NK-92 (cell line): Measurements from ENCODE around the gene ZNF764.

ENCODE experiments used
- DNase-seq: peaks from one replicate; lab custom pipeline; 2025; ENCODE audit not compliant: unreplicated experiment; lab: John Stamatoyannopoulos, UW

The ZNF764 gene

DNA sequence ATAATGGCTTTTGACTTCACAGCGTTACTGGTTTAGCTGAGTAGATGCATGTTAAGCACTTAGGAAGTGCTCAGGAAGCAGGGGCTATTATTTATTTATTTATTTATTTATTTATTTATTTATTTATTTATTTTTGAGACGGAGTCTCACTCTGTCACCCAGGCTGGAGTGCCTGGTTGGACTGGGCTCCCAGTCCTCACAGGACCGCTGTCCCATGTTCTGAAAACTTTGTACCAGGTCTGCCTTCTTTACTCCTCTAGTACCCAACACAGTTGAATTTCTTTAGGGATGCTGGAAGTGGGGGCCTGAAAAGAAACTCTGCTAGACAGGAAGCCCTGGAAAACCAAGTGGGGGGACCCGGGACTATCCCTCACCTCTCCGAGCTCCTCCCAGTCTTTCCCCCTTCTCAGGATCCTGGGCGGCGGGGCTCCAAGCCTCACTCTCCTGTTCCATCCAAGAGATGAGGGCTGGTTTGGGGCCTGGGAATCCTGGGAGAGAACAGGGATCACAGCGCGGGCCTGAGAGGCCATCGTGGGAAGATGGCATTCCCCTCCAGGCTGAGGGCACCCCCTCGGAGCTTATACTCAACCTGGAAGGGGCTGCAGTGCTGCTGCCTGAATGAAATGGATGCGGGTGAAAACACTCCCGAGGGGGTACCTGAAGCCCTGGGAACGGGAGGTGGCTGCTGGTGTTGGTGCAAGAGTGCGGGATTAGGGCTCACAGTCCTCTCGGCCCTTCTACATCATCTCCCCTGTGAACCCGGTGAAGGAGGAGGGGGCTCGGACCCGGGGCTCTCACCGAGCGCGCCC lies 12.7 kb upstream of the ZNF764 start:
- no peak for DNase-seq

DNA sequence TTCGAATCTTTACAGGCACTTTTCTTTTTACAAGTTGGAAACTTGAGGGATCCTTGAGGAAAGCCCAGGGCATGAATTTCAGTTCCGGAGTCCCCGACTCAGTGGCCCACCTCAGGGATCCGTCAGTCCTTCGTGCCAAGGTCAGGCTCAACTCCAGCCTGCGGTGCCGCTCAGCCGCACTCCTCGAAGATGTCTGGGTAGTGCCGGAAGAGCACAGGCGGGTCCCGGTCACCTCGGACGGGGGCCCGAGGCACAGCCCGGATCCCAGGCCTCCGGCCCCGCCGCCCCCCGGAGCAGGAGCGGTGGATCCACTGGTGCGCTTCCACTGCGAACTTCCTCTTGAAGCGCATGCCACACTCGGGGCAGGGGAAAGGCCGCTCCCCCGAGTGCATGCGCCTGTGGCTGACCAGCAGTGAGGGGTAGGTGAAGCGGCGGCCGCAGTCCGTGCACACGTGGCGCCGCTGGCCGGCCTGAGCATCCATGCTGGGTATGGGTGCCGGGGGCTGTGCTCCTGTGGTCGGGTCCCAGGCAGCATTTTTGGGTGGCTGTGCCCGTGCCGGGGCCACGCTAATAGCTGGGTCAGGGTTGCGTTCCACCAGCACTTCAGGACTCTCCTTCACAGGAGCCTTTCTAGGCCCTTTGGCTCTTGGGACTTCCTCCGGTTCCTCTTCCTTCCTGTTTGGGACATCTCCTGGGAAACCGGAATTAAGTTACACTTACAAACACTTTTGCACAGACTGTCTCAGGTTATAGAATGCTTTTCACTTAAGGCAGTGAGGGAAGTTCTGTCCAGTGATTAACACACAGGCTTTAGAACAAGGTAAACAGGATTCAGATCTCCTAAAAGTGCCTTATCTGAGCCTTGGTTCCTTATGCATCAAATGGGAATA lies 11.8 kb upstream of the ZNF764 start:
- DNase-seq = no peak

DNA sequence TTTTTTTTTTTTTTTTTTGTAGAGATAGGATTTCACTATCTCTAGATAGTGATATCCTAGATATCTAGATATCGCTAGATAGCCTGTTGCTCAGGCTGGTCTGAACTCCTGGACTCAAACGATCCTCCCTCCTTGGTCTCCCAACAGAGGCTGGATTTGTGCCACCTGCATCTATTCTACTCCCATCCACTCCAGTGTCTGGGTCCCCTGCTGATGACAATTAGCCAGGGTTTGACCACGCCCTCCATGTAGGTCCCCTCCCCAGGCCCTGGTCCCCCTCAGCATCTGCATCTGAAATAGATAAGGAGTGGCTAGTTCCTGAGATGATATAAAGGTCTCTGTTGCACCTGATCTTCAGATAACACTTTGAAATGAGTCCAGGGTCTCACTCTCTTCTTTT lies 11.1 kb upstream of the ZNF764 start:
- DNase-seq = no peak

DNA sequence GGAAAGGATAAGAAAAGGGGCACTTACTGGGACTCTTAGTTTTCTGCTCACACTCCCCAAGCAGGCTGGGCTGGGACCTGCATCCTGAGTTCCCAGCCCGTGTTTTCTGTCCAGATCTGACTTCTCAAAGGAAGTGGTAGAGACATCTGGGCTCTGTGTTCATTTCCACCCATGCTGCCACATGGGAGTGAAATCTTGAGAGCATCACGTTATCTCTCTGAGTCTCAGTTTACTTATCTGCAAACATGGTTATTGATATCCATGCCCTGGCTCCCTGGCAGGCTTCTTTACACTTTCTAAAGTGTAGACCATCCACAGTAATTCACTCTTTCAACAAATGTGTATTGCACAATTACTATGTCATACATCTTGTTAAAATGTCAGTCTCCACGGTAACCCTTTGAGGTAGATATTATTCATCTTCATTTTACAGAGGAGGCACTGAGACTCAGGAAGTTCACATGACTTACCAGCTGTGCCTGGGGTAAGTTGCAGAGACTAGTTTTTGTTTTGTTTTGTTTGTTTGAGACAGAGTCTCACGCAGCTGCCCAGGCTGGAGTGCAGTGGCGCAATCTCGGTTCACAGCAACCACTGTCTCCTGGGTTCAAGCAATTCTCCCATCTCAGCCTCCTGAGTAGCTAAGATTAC lies 9.9 kb upstream of the ZNF764 start:
- DNase-seq = no peak

DNA sequence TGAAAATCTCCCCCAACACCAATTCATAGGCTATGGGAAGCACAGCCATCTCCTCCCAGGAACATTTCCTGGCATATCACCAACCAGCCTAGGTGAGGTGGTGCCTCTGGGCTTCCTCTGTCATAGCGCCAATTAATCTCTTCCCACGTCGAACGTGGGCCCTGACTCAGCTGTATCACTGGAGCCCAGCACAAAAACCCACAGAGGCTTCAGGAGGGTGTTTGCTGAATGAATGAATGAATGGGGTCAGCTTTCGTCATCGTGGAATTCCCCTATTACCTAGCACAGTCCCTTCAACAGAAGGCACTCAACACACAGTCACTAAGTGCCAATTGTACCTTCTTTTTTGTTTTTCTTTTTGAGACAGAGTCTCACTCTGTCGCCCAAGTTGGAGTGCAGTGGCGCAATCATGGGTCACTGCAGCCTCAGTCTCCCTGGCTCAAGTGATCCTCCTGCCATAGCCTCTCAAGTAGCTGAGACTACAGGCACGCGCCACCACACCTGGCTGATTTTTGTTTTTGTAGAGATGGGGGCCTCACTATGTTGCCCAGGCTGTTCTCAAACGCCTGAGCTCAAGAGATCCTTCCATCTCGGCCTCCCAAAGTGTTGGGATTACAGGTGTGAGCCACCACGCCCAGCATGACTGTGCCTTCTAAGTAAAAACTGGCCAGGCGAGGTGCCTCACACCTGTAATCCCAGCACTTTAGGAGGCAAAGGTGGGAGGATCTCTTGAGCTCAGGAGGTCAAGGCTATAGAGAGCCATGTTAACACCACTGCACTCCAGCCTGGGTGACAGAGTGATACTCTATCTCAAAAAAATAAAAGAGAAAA lies 9.2 kb upstream of the ZNF764 start:
- DNase-seq = no peak

DNA sequence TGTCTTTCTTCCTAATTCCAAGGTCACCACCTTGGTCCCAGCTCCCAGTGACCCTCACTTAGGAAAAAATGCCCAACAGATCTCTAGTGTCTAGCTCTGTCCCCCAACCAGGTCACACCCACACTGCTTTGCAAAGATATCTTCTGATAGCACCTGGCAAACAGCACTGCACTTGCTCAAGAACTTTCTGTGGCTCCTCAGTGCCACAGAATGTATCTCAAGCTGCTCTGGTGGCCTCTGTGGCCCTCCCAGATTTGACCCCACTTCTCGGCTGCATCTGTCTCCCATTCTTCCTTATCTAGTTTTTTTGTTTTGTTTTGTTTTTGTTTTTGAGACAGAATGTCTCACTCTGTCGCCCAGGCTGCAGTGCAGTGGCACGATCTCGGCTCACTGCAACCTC lies 8.4 kb upstream of the ZNF764 start:
- DNase-seq = no peak

DNA sequence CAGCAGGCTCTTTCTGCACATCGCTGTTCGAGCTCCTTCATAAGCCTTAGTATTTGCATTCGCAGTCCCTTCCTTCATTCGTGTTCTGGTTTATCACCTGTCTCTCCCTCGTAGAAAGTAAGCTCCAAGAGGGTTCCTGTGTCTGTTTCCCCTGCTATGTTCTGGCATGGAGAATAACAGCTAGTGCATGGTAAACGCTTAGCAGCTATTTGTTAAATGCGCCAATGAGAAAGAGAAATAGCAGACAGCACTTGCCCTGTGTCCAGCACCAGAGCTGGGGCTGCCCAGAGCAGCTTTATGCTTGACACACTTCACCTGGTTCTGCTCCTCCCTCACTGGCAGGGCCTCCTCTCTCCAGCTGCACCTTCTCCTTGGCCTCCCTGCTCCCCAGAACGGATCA lies 7.8 kb upstream of the ZNF764 start:
- DNase-seq = no peak

DNA sequence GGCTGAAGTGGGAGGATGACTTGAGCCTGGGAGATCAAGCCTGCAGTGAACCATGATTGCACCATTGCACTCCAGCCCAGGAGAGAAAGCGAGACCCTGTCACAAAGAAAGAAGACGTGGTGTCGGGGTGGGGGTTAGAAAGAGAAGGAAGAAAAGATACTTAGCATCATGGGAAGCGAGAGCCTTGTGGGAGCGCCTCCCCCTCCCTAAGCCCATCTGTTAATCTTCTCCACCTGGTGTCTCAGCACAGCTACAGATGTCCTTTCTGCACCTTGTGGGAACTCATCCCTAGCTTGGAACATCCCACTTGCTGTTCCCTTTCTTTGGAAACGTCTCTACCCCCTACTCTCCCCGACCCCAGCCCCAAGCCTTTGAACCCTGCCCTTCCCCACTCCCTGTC lies 7.4 kb upstream of the ZNF764 start:
- DNase-seq = no peak

DNA sequence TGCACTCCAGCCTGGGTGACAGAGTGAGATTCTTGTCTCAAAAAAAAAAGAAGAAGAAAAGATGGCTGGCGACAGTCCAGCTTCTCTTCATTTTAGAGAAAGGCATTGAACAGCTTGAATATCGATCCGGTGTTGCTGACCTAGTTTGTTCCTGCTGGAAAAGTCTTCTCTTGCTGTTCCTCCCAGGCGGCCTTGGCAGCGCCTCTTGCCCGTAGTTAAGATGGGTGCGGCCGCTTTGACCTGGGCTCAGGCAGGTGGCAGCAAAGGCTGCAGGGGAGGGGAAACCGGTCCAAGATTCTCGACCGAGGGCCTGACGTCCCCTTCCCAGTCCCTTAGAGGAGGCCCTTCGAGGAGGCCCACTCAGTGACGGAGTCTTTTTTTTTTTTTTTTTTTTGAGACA lies 3.8 kb upstream of the ZNF764 start:
- DNase-seq = no peak

DNA sequence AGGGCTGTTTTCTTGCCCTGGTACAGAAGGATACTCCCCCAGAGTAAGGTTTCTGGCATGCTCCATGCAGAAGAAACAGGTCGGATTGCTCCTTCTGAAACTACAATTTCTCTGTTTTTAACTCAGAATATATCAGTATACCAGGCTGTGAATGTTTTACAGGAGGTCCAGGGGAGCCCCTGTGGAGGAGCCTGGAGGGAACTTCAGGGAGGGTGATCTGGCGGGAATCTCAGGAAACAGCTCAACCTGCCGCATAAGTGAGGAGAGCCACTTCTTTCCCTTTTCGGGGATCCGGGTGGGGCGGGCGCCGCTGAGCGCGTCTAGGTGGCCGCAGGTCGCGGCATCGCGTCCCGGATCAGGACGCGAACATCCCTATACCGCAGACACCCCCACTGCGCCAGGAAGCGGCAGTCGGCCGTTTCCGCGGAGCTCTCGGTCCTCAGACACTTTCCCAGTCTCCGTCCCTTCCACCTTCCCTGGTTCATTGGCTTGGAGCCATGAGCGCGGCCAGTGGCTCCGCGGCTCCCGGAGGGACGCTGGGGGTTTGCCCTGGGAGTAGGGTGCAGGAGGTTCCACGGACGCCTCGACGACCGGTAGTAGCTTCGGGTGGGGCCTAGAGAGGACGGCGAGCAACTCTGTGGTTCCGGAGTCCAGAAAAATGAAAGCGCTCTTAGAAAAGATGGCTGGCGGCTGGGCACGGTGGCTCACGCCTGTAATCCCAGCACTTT lies 3.1 kb upstream of the ZNF764 start:
- no peak for DNase-seq

DNA sequence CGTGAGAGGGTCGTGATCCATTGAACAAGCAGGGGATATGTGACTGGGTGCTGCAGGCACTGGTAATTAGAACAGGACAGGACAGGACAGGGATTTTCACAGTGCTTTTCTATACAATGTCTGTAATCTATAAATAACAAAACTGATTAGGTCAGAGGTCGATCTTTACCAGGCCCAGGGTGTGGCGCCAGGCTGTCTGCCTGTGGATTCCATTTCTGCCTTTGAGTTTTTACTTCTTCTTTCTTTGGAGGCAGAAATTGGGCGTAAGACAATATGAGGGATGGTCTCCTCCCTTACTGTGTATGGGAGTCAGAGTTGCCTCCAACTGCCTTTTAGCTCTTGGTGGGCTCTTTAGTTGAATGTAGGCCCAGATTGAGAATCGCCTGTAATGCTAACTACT lies 1.5 kb upstream of the ZNF764 start:
- DNase-seq = no peak

DNA sequence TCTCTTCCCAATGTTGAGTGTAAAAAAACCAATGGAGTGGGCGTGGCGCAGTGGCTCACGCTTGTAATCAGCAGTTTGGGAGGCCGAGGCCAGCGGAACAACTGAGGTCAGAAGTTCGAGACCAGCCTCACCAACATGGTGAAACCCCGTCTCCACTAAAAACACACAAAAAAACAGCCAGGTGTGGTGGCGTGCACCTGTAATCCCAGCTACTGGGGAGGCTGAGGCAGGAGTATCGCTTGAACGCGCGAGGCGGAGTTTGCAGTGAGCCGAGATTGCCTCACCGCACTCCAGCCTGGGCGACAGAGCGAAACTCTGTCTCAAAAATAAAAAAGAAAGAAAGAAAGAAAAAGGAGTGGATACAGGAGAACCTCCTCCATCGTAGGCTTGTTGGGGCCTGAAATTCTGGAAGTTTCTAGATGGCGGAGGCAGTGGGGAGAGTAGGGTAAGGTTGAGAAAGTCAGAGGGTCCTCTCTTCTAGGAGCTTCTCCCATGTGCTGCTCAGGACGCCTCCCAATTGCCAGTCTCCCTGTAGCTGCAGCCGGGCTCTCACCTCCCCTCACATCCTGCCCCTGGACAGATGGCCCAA lies 709 bp upstream of the ZNF764 start:
- no peak for DNase-seq

DNA sequence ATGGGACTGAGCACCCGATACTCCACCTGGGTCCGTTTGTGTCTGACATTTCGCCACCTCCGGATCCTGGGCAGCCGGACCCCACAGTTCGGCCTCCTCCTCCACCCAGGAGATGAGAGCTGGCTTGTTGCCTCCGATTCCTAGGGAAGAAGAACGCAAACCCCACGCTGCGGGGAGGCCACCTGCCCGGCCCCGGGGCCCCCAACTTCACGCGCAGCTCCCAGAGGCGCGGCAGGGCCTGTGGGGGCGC lies 542 bp downstream of the ZNF764 start:
- DNase-seq = no peak

DNA sequence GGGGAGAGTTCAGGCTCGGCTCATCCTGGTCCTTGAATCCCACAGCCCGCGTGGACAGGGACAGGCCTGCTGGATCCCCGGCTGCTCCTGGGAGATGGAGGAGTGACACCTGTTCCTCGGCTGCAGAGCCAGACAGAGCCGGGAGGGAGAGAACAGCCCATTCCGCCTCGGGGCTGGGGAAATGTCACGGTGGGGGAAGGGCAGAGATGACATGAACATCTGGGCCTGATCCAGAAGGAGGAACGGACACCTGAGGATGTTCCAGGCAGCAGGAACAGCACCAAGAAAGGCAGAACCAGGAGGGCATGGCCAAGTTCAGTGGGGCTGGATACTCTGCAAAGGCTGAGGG lies 2.1 kb downstream of the ZNF764 start:
- DNase-seq = no peak

DNA sequence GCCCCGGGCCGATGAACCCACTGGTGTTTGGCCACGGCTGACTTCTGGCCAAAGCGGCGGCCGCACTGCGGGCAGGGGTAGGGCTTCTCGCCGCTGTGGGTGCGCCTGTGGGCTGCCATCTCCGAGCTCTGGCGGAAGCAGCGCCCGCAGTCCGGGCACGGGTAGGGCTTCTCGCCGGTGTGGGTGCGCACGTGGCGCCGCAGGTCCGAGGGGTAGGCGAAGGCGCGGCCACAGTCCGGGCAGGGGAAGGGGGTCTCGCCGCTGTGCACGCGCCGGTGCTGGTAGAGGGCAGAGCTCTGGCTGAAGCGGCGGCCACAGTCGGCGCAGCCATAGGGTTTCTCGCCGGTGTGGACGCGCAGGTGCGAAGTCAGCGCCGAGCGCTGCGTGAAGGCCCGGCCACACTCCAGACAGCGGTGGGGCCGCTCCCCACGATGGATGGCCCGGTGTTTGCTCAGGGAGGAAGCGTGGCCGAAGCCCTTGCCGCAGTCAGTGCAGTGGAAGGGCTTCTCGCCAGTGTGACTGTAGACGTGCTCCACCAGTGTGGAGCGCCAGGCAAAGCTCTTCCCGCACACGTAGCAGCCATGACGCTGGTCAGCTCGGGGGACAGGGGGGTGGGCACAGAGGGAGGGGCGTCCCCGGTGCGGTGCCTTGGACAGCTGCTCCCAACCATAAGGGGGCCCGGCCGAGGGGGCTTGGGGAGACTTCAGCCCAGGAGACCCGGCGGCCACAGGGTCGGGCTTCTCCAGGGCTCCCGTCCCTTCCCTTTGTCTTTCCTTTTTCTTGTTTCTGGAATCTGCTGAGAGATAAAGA lies 2.7 kb downstream of the ZNF764 start:
- DNase-seq = no peak

DNA sequence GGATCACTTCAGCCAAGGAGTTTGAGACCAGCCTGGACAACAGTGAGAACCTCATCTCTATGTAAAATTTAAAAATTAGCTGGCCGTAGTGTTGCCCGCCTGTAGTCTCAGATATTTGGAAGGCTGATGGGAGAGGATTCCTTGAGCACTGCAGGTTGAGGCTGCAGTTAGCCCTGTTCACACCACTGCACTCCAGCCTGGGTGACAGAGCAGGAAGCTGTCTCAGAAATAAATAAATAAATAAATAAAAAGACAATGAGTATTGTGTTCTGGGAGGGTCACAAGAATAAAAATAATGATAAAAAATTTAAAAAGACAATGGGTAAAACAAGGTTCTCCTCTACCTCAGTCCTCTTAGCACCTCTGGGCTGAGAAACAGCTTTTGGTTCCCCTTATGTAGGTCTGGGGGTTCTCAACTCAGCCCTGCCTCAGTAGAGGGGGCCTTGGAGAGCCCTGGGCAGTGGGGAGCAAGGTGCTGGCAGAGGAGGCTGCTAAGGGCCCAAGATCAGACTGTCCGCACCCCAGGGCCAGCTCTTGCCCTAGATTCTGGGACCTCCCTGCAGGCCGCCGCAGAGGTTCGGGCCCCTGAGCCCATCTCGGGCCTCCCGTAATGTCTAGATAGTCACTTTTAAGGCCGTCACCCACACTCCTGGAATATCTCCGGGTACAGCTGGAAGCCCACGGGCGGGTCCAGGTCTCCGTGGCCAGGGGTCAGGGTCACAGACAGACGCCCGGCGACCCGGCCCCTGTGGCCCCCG lies 3.4 kb downstream of the ZNF764 start:
- no peak for DNase-seq

DNA sequence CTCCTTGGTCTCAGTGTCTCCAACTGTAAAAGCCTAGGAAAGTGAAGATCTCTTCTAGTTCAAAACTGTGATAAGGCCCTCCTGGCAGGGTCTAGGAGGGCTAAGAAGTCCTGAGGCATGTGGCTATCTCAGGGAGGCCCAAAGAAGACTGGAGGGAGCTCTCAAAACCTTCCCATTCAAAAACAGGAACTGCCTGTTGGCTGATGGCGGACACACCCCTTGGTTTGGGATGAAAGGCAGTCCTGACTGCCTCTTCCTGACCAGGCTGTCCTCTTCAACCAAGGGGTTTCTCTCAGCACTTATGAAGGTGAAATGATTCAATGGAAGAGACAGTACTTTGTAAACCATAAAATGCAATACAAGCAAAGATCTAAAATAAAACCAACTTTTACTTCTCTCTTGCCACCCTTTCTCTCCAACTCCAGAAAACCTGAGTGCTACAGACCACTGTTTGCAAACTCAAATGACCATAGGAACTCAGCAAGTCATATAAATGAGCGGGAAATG lies 4.7 kb downstream of the ZNF764 start:
- no peak for DNase-seq

DNA sequence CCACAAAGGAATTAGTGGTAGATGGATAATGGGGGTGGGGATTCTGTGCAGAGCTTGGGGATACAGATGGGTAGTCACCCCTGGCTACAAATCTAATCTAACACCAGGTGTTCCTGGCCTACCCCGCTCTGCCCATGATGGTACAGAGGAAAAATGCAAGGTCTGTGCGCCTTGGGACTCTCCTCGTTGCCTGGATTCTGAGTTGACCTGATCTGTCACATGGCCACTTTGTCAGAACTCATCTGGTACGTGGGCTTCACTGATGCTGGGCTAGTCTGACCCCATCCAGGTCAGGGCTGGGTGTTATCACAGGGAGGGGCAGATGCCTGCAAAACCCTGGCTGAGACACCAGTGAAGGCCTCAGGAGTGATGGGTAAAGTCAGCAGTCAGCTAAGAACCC lies 5.2 kb downstream of the ZNF764 start:
- DNase-seq = no peak

DNA sequence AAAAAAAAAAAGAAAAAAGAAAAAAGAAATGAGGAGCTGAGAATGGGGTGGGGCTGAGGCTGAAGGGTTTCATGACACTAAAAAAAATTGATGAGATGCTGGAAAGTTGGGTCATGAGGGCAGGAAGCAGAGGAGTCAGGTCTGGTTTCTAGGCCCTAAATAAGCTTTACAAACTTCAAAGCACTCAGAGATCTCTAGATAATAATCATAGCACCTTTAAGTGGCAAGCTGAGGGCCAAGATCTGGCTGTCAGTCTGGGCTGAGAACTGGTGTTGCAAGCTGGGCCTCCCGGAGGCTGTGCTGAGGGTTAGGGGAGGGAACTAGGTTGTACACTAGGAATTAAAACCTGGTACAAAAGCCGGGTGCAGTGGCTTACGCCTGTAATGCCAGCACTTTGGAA lies 6.4 kb downstream of the ZNF764 start:
- DNase-seq = no peak
